Skeletal muscle satellite cell (primary cell): ENCODE results near the gene THOC5.
A peak's percentile ranks its signal among the peaks of the same experiment; 100 is the strongest.
"Not testable (repeated sequence)": the region's sequence is repeated elsewhere in the genome, so short reads cannot be mapped to it uniquely, and the experiment has no call there.

Experiments used
- H3K27me3 ChIP-seq: 2 replicates; pipeline ENCODE4 v1.7.0; 2013; ENCODE audit warnings: low read length; ENCODE audit not compliant: control insufficient read depth, insufficient read depth
- H3K36me3 ChIP-seq: 2 replicates; pipeline ENCODE4 v1.7.0; 2013; ENCODE audit warnings: mild to moderate bottlenecking, control low read depth, low read length; ENCODE audit not compliant: insufficient read depth
- H3K4me1 ChIP-seq: 2 replicates; pipeline ENCODE4 v1.7.0; 2013; ENCODE audit warnings: low read length; ENCODE audit not compliant: control insufficient read depth, insufficient read depth
- H3K4me2 ChIP-seq: 2 replicates; pipeline ENCODE4 v1.7.0; 2013; ENCODE audit warnings: mild to moderate bottlenecking, low read length
- H3K4me3 ChIP-seq: 2 replicates; pipeline ENCODE4 v1.7.0; 2013; ENCODE audit warnings: low read length
- H3K9ac ChIP-seq: 2 replicates; pipeline ENCODE4 v1.7.0; 2013; ENCODE audit warnings: mild to moderate bottlenecking, low read depth, low read length, moderate library complexity
- H3K9me3 ChIP-seq: replicated peaks from 2 replicates; pipeline ENCODE4 v1.7.0; 2013; ENCODE audit warnings: mild to moderate bottlenecking, control low read depth, low read length

THOC5 gene

GRCh38 chr22:29493636-29494035 is 59.9 kb downstream of the THOC5 start:
- no peaks in the 10 kb centered on the region for H3K9me3 ChIP-seq
- H3K9ac ChIP-seq: no peak overlapping the region
- no peaks in the 10 kb centered on the region for H3K4me1 ChIP-seq
- no peak overlapping the region for H3K4me3 ChIP-seq
- peaks cover 6% of the 10 kb centered on the region for H3K36me3 ChIP-seq
- no peaks in the 10 kb centered on the region for H3K27me3 ChIP-seq
- H3K4me2 ChIP-seq: no peak overlapping the region

DNA sequence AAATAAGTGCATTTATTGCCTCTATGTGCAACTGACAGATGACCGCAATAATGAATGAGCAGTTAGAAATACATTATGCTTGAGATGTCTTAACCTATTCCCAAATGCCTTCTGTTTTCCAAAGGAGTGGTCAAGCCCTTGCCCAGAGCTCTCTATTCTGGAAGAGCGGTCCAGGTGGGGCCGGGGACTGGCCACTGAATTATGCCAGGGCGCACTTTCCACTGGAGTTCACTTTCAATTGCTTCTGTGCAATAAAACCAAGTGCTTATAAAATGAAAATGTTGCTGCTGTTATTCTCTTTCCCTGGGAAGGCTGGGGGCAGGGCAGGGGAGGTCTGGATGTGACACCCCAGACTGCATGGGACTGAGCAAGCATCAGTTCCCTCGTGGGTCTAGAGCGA is 62.5 kb downstream of the THOC5 start:
- no peak overlapping the region for H3K4me2 ChIP-seq
- no peak overlapping the region for H3K4me3 ChIP-seq
- peaks cover 6% of the 10 kb centered on the region for H3K36me3 ChIP-seq
- no peaks in the 10 kb centered on the region for H3K27me3 ChIP-seq
- no peak overlapping the region for H3K9ac ChIP-seq
- no peaks in the 10 kb centered on the region for H3K4me1 ChIP-seq
- no peaks in the 10 kb centered on the region for H3K9me3 ChIP-seq

DNA sequence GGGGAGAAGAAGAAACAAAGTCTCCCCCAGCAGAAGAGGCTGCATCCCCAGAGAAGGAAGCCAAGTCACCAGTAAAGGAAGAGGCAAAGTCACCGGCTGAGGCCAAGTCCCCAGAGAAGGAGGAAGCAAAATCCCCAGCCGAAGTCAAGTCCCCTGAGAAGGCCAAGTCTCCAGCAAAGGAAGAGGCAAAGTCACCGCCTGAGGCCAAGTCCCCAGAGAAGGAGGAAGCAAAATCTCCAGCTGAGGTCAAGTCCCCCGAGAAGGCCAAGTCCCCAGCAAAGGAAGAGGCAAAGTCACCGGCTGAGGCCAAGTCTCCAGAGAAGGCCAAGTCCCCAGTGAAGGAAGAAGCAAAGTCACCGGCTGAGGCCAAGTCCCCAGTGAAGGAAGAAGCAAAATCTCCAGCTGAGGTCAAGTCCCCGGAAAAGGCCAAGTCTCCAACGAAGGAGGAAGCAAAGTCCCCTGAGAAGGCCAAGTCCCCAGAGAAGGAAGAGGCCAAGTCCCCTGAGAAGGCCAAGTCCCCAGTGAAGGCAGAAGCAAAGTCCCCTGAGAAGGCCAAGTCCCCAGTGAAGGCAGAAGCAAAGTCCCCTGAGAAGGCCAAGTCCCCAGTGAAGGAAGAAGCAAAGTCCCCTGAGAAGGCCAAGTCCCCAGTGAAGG is 64.3 kb downstream of the THOC5 start:
- H3K9ac ChIP-seq, H3K4me3 ChIP-seq, H3K36me3 ChIP-seq, H3K27me3 ChIP-seq, H3K4me1 ChIP-seq, H3K9me3 ChIP-seq, H3K4me2 ChIP-seq: not testable (repeated sequence)

DNA sequence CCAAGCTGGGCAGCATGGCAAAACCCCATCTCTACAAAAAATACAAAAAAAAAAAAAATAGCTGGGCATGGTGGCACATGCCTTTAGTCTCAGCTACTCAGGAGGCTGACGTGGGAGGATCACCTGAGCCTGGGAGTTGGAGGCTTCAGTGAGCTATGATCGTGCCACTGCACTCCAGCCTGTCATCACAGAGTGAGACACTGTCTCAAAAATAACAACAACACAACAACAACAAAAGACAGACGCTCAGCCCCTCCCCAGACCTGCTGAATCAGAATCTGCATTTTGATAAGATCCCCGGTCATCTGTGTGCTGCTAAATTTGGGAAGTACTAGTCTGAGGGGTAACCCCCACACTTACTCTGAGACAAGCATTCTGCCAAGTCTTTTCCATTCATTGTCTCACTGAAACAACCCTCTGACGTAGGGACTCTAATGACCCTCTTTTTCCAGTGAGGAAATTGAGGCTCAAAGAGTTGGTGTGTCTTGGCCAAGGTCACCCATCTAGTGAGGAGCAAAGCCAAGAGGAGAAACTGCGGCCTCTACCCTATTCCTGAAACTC is 66.1 kb downstream of the THOC5 start:
- H3K4me3 ChIP-seq: no peak overlapping the region
- no peaks in the 10 kb centered on the region for H3K9me3 ChIP-seq
- H3K4me1 ChIP-seq: no peaks in the 10 kb centered on the region
- H3K4me2 ChIP-seq: no peak overlapping the region
- no peak overlapping the region for H3K9ac ChIP-seq
- no peaks in the 10 kb centered on the region for H3K36me3 ChIP-seq
- peaks cover 3% of the 10 kb centered on the region for H3K27me3 ChIP-seq

DNA sequence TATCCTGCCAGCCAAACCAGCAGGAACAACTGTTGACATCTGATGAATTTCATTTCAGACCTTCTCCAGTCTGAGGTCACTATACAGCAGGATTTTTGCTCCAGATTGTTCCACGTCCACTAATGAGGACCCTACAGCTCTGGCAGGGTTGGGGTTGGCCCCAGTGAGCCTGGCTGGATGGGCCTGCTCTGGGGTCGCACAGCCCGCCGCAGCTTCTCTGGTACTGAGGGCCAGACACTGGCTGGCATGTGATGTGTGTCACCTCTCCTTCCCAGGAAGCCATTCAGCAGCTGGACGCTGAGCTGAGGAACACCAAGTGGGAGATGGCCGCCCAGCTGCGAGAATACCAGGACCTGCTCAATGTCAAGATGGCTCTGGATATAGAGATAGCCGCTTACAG is 68.1 kb downstream of the THOC5 start:
- Histone ChIP-seq H3K4me1 (peaks cover 14% of the 10 kb centered on the region), H3K27me3 (peaks cover 21% of the 10 kb centered on the region), H3K36me3 (no peaks in the 10 kb centered on the region), H3K4me2 (no peak overlapping the region), H3K9ac (no peak overlapping the region), H3K4me3 (no peak overlapping the region), H3K9me3 (no peaks in the 10 kb centered on the region)

DNA sequence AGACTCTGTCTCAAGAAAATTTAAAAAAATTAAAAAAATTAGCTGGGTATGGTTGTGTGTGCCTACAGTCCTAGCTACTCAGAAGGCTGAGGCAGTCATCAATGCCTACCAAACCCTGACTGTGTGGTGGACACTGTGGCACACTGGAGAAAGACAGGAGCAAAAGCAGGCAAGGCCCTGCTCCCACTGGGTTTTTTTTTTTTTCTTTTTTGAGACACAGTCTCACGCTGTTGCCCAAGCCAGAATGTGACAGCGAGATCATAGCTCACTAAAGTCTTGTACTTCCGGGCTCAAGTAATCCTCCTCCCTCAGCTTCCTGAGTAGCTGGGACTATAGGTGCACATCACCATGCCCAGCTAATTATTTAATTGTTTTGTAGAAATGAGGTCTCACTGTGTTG is 68.9 kb downstream of the THOC5 start:
- Histone ChIP-seq H3K4me2 (no peak overlapping the region), H3K36me3 (no peaks in the 10 kb centered on the region), H3K4me1 (peaks cover 20% of the 10 kb centered on the region), H3K9me3 (no peaks in the 10 kb centered on the region), H3K27me3 (peaks cover 29% of the 10 kb centered on the region), H3K4me3 (no peak overlapping the region), H3K9ac (no peak overlapping the region)

GRCh38 chr22:29483254-29483653 is 70.3 kb downstream of the THOC5 start:
- H3K4me1 ChIP-seq: peaks cover 20% of the 10 kb centered on the region
- H3K9me3 ChIP-seq: no peaks in the 10 kb centered on the region
- no peak overlapping the region for H3K4me2 ChIP-seq
- peaks cover 43% of the 10 kb centered on the region for H3K27me3 ChIP-seq
- no peak overlapping the region for H3K9ac ChIP-seq
- H3K4me3 ChIP-seq: no peak overlapping the region
- no peaks in the 10 kb centered on the region for H3K36me3 ChIP-seq

GRCh38 chr22:29482726-29483125 is 70.8 kb downstream of the THOC5 start:
- Histone ChIP-seq H3K36me3 (no peaks in the 10 kb centered on the region), H3K4me3 (no peak overlapping the region), H3K9ac (no peak overlapping the region), H3K4me2 (no peak overlapping the region), H3K9me3 (no peaks in the 10 kb centered on the region), H3K27me3 (peaks cover 48% of the 10 kb centered on the region), H3K4me1 (peaks cover 20% of the 10 kb centered on the region)

- H3K9ac ChIP-seq: no peak overlapping the region
- no peak overlapping the region for H3K4me2 ChIP-seq
- H3K9me3 ChIP-seq: no peaks in the 10 kb centered on the region
- H3K36me3 ChIP-seq: no peaks in the 10 kb centered on the region
- peaks cover 20% of the 10 kb centered on the region for H3K4me1 ChIP-seq
- peaks cover 48% of the 10 kb centered on the region for H3K27me3 ChIP-seq
- no peak overlapping the region for H3K4me3 ChIP-seq
Measured at GRCh38 chr22:29482253-29482652, 71.3 kb downstream of the THOC5 start.

- peaks cover 55% of the 10 kb centered on the region for H3K27me3 ChIP-seq
- peaks cover 20% of the 10 kb centered on the region for H3K4me1 ChIP-seq
- no peaks in the 10 kb centered on the region for H3K36me3 ChIP-seq
- peak overlapping the region; percentile 64 for H3K4me3 ChIP-seq
- peak overlapping the region; percentile 77 for H3K4me2 ChIP-seq
- peak overlapping the region; percentile 35 for H3K9ac ChIP-seq
- H3K9me3 ChIP-seq: no peaks in the 10 kb centered on the region
Measured at GRCh38 chr22:29481265-29482000, 72.1 kb downstream of the THOC5 start.

GRCh38 chr22:29480512-29481264 is 72.9 kb downstream of the THOC5 start:
- Histone ChIP-seq H3K9ac (peak overlapping the region; percentile 35), H3K4me3 (peak overlapping the region; percentile 64), H3K4me2 (peak overlapping the region; percentile 77), H3K27me3 (peaks cover 62% of the 10 kb centered on the region), H3K4me1 (peaks cover 20% of the 10 kb centered on the region), H3K9me3 (no peaks in the 10 kb centered on the region), H3K36me3 (no peaks in the 10 kb centered on the region)
